C4-2B (cell line): ENCODE data around the gene PISD.
"Not testable (repeated sequence)": the region's sequence is repeated elsewhere in the genome, so short reads cannot be mapped to it uniquely, and the experiment has no call there.

Source experiments
- ZFX ChIP-seq: fragments of 450-650 bp; IDR thresholded peaks from 2 replicates; pipeline ENCODE4 v1.6.1; 2017
- TF ChIP-seq, protein P1 (sequence below): fragments of 450-650 bp; conservative IDR thresholded peaks from 2 replicates; pipeline ENCODE4 v1.5.1; 2017; ENCODE audit warnings: mild to moderate bottlenecking

DNA sequence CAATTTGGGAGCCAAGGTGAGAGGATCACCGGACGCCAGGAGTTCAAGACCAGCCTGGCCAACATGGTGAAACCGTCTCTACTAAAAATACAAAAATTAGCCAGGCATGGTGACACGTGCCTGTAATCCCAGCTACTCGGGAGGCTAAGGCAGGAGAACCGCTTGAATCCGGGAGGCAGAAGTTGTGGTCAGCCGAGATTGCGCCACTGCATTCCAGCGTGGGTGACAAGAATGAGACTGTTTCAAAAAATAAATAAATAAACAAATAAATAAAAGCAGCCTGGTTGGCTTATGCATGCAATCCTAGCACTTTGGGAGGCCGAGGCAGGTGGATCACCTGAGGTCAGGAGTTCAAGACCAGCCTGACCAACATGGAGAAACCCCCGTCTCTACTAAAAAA, 49.2 kb upstream of the PISD start:
- TF ChIP-seq, protein P1, sequence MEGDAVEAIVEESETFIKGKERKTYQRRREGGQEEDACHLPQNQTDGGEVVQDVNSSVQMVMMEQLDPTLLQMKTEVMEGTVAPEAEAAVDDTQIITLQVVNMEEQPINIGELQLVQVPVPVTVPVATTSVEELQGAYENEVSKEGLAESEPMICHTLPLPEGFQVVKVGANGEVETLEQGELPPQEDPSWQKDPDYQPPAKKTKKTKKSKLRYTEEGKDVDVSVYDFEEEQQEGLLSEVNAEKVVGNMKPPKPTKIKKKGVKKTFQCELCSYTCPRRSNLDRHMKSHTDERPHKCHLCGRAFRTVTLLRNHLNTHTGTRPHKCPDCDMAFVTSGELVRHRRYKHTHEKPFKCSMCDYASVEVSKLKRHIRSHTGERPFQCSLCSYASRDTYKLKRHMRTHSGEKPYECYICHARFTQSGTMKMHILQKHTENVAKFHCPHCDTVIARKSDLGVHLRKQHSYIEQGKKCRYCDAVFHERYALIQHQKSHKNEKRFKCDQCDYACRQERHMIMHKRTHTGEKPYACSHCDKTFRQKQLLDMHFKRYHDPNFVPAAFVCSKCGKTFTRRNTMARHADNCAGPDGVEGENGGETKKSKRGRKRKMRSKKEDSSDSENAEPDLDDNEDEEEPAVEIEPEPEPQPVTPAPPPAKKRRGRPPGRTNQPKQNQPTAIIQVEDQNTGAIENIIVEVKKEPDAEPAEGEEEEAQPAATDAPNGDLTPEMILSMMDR, result not testable (repeated sequence)
- not testable (repeated sequence) for TF ChIP-seq ZFX
